Stimulated activated CD8-positive, alpha-beta memory T cell treated with anti-CD3 and anti-CD28 coated beads, Interleukin-15, amount 100 ng/mL, for 4 hours (primary cell): ENCODE data around the gene PIP4K2A.
A peak's percentile ranks its signal among the peaks of the same experiment; 100 is the strongest.
"Not testable (repeated sequence)": the region's sequence is repeated elsewhere in the genome, so short reads cannot be mapped to it uniquely, and the experiment has no call there.

Source experiments
- DNase-seq, 2 donors: peaks; one replicate each; pipeline ENCODE4 v3.0.0-alpha.2; 2020; ENCODE audit warnings: low read depth in 2 of 2

Gene PIP4K2A

DNA sequence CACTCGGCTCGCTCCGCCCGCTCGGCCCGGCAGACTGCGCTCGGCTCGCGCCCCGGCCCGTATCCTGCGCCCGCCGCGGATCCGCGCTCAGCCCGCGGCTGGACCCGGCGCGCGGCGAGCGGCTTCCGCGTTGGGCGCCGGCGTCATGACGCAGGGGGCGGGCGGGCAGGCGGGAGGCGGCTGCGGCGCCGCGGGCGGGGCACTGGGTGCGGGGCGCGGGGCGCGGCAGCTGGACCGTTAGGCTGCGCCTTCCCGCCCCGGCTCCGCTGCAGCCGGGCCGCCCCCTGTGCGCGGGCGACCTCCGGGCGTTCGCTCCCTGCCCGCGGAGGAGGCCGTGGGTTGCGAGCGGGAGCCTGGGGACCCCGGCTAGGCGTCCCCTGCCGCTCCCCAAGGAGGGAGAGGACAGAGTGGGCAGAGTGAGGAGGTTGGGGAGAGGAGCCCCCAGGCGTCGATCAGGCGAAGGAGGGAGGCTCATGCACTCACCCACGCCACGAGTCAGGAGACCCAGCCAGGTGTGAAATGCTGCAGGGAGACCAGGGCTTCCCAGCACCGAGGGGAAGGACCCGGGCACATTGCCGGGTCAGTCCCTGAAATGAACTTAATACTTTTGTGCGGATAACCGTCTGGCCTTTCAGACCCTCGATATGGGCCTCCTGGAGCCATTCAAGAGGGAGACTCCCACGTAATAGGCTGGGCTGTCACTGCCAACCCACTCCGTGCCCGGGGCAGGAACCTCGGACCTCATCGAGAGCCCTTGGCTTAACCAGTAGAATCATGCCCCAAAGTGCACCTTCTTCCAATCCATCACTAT lies at the start of gene PIP4K2A:
PIP4K2A (minus strand) TSS at position 100 of the 811 bp plus-strand sequence. CDS start 252 bp downstream, outside the sequence.
- peak; percentile 44 to 65 for DNase-seq

DNA sequence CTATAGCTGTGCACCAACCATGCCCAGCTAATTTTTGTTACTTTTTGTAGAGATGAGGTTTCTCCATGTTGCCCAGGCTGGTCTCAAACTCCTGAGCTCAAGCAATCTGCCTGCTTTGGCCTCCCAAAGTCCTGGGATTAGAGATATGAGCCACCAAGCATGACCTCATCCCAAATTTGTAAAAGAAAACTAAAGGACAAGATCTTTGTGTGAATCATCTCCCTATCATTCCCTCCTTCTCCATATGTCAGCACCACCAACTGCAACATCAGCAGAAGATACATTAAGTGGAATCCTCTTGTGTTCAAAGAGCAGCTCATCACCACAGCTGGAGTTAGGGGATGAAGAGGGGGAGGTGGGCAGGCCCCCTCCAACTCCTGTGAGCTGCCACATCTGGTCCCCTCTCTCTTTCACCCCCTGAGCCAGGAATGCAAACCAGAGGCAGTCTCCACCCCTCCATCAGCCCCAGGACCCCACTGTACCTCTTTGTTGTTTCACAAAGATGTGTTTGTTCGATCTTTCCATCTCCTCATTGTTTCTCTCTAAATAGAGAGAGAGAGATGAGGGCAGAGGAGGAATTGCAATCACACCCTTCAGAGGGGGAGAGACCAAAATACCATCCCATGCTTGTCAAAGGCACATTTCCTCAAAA lies 47.3 kb upstream of the PIP4K2A start:
- no peak for DNase-seq

DNA sequence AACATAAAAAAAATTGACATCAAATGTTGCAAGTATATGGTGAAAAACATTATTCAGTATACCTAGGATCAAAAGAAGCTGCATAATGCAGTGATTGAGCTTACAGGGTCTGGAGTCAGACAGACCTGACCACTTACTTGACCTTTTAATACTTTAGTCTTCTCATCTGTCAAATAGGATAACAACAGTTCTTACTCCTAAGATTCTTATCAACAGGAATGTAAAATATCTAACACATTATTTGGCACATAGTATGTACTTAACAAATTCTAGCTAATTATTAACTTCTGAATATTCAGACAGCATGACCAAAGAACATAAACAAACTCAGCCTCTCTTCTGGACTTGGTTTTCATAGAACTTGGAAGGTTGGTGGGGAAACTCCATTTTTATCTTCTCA lies 45.6 kb upstream of the PIP4K2A start:
- DNase-seq = no peak

DNA sequence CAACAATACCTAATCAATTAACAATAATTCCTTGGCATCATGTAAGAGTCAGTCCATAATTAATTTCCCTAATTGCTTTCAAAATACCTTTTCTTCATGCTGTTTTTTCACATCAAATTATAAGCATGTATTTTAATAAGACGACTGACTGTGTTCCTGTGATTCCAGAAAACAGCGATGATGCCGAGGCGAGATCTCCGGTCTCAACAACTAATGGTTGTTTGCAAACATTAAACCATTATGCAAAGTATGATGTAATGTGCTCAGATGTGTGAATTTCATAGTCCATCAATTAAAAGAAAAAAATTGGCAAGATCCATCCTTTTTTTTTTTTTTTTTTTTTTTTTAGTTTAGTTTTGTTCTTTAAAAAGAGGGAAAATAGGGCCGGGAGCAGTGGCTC lies 44.5 kb upstream of the PIP4K2A start:
- no peak for DNase-seq

DNA sequence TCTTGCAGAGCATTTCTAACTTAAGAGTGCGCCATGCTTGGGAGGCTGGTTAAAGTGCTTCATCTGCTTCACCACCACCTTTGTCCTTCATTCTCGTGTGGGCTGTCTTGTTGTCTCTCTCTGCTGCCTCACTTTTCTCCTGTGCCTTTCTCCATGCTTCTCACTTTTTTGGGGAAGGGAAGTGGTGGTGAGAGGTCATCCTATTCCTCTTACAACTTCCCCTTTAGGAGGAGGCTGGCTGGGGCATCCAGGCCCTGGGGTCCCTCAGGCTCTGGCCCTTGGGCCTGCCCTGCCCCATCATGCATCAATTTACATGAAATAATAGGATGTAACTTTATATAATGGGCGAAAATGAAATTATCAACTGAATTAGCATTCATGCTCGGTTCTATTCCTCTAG lies 39.9 kb upstream of the PIP4K2A start:
- DNase-seq = no peak

DNA sequence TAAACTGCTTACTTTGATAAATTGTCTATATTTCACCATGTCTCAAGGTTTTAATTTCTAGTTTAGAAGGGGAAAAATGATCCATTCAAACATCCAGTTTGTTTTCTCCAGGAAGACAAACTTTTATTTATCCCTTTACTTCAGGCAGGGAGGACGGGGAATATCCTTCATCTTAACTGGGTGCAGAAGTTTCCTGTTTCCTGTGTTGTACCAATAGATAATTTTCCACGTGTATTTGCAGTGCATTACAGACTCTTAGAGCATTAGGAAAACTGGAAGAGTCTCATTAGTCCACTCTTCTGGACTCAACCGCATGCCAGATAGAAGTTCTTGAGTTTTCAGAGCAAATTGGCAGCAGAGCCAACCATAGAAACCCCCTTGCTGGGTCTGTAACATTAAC lies 39.4 kb upstream of the PIP4K2A start:
- DNase-seq = no peak

DNA sequence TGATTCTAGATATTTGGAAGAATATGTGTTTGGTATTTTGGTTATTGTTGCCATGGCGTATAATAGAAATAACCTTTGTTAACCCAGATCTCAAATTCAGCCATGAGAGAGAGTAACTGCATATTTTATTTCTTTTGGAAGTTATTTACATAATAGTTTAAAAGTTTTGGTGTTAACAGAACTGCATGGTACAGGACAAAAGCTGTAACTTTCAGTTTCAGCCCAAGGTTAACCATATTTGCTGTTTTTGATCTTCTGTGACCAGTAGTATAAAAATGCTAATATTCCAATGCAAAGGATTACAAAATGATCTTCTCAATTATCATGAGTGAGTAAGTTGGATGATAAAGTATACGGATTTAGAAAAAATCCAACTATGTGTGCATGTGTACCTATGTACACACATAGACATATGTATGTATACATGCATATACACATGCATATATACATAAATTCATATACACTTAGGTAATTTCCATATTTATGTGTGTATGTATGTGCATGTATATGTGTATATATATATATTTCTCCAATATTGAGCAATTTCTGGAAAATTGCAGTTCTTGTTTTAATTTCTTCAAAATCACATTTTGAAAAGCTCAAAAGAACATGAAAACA lies 38.0 kb upstream of the PIP4K2A start:
- DNase-seq = no peak

DNA sequence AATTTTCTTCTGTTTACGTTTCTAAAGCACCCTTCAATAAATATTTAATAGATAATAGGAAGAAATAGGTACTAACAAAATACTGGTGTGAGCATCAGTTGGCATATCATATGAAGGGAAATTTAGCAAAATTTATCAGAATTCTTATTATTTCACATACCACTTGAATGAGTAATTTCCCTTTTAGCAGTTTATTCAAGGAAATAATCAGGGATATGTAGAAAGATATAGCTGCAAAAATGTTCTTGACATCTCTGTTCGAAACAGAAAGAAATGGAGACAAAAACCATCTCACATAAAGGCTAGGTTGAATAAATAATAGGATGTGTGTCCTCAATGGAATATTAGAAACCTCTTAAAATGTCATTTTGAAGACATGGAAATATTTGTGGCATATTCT lies 35.8 kb upstream of the PIP4K2A start:
- DNase-seq = no peak

DNA sequence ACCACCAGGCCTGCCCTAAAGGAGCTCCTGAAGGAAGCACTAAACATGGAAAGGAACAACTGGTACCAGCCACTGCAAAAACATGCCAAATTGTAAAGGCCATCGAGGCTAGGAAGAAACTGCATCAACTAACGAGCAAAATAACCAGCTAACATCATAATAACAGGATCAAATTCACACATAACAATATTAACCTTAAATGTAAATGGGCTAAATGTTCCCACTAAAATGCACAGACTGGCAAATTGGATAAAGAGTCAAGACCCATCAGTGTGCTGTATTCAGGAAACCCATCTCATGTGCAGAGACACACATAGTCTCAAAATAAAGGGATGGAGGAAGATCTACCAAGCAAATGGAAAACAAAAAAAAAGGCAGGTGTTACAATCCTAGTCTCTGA lies 30.5 kb upstream of the PIP4K2A start:
- DNase-seq = not testable (repeated sequence)

DNA sequence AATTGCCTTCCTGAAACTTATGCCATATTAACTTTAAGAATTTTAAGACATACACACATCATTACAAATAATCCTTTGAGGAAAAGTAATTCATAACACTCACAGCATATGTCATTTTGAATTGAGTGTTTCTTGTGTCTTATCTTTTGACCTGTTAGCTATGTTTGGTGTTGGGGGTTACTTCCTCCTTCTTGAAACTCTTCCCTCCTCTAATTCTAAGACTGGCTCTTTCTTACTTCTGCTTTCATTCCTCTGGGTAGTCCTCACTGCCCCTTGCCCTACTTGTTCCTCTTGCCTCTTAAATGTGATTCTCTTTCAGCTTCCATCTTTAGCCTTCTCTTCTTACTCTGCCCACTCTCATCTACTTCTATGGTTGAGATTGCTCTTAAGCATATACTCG lies 28.3 kb upstream of the PIP4K2A start:
- no peak for DNase-seq

DNA sequence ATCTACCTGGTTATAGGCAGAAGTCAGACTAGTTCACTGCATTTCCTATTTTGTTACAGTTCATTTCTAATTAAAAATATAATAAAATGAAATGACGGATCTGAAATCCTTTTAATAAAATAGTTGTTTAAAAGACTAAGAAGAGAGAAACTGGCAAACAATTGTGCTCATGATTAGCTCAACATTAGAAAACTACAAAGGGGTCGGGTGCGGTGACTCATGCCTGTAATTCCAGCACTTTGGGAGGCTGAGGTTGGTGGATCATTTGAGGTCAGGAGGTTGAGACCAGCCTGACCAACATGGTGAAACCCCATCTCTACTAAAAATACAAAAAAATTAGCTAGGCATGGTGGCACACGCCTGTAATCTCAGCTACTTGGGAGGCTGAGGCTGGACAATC lies 27.3 kb upstream of the PIP4K2A start:
- DNase-seq = not testable (repeated sequence)

DNA sequence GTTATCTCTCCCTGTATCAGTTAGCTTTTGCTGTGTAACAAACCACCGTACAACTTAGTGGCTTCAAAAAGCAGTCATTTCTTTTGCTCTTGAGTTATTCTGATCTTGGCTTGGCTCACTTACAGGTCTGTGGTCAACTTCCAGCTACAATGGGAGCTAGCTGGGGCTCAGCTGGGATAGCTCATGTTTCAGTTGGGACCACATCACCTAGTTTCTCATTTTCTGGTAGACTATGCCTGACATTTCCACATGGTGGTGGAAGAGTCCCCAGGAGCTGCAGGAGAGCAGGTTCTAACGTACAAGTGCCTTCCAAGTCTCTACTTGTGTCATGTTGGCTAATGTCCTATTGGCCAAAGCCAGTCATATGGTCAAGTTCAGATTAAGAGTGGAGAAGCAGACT lies 25.8 kb upstream of the PIP4K2A start:
- DNase-seq = no peak

DNA sequence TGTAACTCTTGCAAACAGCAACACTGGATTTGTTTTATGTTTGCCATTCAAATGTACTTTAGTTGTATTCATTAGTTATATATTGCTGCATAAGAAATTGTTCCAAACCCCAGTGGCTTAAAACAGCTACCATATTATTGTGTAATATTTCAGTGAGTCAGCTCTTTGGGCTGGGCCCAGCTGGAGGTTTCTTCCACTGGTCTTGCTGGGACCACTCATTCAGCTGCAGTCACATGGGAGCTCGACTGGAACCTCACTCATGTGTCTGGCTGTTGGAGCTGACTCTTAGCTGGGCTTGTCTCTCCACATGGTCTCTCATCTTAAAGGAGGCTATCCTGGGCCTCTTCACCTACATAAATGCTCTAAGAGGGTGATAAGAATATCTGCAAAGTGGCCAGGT lies 23.2 kb upstream of the PIP4K2A start:
- DNase-seq = no peak

DNA sequence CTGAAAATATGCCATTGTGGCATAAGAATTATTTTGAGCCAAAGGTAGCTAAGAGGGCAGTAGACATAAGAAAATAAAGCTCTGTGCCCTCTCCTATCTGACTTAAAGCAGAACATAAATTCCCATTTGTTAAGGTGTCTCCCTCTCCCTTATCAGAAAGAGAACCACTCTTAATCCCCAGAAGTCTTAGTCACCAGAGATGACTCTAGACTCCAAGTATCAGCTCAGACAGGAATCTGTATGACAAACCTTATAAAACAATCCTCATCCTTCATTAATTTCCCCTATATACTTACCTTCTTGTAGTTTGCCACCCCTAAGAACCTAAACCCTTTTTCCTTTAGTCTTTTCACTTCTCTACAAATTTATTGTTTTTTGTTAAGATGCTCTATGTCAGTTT lies 21.8 kb upstream of the PIP4K2A start:
- DNase-seq = no peak

DNA sequence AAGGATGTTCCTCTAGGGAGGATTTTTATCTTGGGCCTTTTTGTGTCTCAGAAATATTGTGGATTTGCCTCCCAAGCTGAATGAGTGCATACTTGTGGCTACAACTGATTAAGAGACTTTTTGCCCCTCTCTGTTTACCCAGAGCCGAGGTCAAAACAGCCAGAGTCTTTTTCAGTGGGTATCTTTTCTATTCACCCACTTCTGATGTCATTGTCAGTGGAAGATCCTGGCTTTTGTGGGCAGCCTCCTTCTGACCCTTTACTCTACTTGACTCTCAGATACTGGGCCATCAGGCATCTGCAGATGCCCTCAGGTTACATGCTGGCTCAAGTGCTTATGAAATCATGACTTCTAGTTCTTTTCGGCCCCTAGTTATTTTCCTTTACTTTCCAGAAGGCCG lies 19.6 kb upstream of the PIP4K2A start:
- no peak for DNase-seq

DNA sequence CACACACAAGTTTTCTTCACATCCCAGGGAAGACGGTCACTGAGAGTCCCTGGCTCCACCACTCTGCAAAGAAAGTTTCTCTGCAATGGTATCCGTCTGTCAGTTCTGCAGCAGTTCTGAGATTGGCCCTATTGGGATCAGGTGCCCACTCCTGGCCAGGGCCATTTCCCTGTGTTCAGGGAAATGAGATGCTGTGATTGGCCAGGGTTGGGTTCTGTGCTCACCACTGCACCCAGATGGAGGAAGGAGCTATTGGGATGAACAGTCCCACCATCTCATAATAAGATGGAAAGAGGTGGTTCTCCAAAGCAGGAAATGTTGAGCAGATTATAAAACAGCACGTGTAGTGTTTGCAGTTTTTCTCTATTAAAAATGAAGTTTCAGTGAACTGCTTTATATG lies 13.3 kb upstream of the PIP4K2A start:
- DNase-seq = no peak

DNA sequence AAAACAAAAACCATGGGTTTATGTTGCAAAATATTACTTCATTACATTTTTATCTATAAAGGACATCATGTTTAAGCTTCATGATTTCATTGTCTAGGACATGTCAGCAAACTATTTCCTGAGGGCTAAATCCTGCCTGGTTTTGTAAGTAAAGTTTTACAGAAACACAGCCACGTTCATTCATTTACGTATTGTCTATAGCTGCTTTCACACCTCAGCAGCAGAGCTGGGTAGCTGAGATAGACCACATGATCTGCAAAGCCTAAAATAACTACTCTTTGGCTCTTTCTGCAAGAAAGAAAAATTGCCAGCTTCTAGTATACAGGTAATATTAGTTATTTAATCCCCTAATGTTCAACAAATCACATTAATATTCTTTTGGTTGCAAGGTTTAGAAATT lies 12.7 kb upstream of the PIP4K2A start:
- no peak for DNase-seq

DNA sequence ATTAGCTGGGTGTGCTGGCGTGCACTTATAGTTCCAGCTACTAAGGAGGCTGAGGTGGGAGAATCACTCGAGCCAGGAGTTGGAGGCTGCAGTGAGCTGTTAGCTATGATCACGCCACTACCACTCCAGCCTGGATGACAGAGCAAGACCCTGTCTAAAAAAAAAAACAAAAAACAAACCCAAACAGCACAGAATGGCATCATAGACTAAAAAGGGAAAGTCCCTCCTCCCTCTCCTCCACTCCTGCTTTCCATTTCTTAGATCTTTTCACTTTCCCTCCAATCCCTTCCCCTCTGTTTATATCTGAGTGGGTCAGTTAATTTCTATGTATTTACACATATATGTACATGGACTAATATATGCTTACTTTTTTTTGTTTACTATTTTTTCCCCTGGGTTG lies 10.4 kb upstream of the PIP4K2A start:
- DNase-seq = no peak

DNA sequence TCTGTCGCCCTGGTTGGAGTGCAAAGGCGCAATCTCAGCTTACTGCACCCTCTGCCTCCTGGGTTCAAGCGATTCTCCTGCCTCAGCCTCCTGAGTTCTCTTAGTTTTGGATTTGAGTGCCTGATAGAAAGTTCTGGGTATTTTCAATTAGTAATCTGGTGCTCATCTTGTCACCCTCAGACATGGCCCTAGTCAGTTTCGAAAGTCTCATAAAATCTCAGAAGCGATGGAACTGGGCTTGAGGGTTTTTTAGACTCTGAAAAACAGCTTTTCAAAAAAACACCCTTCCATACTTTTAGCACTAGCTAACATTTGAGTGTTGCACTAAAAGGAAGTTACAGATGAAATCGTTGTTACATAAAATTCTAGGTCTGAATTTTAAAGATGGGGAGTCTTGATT lies 9.4 kb upstream of the PIP4K2A start:
- DNase-seq = no peak

DNA sequence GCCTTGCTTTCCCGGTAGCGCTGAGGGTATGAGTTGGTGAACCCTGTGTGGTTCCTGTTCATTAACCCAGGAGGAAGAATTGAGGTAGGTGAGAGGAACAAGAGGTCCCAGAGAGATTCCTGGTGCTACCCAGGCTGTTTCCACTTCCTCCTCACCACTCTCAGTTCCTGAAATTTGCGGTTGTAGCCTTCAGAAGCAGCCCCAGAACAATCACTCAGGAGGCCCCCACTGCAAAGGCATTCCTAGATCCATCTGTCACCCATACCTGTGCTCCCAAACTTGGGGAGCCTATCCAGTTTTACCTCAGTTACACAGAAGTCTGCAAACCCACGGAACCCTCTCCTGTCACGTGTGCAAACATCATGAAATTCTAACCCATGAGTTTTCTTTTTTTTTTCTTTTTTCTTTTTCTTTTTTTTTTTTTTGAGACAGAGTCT lies 9.0 kb upstream of the PIP4K2A start:
- DNase-seq = no peak

DNA sequence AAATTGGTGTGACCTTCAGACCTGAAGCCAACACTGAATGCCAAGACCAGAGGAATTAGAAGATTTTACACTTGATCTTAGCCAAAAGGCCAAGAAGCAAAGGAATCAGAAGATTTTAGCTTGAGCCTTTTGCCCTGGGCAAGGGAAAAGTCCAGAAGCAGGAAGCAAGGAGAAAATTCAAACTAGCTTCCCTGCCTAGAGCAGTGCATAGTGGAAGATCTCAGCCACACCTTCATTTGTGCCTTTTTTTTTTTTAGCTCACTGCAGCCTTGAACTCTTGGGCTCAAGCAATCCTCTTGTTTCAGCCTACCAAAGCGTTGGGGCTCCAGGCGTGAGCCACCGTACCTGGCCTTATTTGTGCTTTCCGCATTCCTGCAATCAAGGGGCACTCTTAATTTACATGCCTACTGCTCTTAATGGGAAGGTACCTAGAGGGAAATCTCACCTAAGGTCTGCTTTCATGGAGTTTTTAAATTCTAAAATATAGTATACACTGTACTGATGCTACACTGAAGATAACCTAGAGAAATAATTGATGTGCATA lies 8.3 kb upstream of the PIP4K2A start:
- DNase-seq = no peak

DNA sequence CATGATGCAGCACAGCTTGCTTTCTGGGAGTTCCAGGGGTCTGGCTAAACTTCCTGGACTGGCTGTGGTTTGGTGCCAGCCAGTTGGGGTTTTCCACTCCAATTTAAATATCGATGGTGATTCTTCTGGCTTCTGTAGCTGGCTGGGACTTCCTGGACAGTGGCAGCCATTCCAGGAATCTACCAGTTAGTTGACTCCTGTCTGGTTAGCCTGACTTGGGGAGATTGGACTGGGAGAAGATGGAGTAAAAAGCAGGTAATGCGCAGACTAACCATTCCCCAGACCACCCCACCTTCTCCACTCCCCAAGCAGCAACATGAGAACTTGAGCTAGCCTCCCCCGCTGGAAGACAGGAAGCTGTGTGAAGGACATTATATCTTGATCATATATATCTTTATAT lies 6.3 kb upstream of the PIP4K2A start:
- DNase-seq = no peak
